Activated T-cell treated with anti-CD3 and anti-CD28 coated beads for 48 hours (primary cell): ENCODE data around the gene HOPX.
"Not testable (repeated sequence)": the region's sequence is repeated elsewhere in the genome, so short reads cannot be mapped to it uniquely, and the experiment has no call there.

ENCODE experiments used
- DNase-seq: peaks from one replicate; pipeline ENCODE4 v3.0.0-alpha.2; 2020; ENCODE audit warnings: low read depth

Gene HOPX

GRCh38 chr4:56654238-56654632 lies 26.9 kb downstream of the HOPX start:
- DNase-seq: no peak

DNA sequence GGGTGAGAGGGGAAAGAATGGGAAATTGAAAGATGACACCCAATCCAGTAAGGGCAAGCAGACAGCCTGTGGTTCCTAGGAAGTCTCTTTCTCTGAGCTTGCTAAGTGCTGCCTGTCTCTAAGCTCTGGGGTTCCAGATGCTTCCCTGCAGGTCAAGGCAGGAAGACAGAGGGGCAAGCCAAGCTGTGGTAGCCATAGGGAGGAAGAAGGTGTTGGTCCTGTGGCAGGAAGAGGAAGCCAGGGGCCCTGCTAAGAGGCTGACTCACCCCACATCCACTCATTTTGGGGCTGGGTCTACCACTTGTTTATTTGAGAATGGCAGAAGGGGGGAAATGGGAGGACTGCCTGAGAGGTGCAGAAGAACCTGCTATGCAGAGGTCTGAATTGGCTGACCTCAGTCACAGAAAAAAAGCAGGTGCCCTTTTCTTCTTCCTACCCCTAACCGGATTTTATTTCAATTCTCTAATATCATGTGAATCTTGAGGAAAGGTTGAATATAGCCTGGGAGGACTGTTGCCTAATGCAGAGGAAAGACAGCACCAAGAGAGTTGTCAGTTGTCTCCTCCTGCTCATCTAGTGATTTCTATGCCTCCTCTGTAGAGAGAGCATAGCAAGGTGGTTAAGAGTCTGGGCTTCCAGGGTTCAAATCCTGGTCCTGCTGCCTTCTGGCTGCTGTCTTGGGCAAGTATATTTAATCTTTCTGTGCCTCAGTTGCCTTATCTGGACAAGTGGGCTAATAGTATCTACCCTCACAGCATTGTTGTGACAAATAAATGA lies 27.4 kb downstream of the HOPX start:
- peak; percentile 28 for DNase-seq

DNA sequence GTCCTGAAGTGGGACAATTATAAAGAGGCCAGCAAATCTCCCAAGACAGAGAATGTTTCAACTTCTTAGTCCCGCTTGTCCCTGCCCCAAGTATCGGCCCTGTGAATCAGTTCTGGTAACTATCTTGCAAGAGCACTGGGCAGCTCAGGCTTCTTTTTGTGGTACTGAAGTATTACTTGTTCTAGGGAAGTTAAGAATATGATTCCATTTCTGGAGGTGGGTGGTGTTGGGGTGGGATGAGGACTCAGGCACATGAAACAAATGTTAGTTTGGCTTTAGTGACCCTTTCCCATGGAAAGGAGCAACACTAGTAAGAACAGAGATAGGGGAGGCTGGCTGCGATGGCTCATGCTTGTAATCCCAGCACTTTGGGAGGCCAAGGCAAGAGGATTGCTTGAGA lies 28.9 kb downstream of the HOPX start:
- no peak for DNase-seq

GRCh38 chr4:56651056-56651350 lies 30.1 kb downstream of the HOPX start:
- no peak for DNase-seq

- DNase-seq: no peak
Measured at GRCh38 chr4:56650262-56651055, 30.6 kb downstream of the HOPX start.

DNA sequence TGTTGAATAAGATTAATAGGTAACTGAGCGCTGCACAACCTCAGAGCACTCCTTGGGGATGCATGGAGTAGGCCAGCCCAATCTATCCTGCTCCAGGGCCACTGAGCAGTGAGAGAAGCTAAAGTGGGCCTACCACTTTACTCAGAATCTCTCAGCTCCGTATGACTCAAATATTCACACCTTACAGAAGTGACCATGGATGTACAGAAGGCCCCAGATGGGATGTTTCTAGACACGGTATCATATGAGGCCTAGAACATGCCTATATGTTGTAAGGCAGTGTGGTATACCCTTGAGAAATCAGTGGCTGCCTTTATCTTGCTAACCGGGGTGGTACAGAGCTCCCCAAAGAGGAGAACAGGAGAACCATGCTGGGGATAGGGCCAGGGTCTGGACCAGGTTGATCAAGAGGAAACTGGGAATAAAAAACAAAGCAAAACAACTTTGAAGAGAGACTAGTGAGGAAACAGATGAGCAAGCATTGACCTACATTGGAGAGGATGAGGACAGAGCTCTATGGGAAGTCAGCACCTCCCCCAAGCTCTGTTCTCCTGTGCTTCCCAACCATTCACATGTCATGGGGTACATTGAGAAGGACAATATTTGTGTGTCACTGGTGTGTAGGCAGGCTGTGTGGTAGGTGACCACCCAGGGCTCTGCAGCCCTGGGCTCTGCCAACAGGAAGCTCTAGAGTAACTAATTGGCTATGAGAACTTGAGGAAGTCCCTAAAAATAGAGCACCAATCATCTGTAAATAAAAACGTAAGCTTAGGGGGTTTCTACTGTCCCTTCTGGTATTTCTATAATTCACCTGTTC lies 31.4 kb downstream of the HOPX start:
- DNase-seq: no peak

GRCh38 chr4:56648824-56649151 lies 32.3 kb downstream of the HOPX start:
- DNase-seq: no peak

- DNase-seq: no peak
Measured at GRCh38 chr4:56648021-56648823, 32.9 kb downstream of the HOPX start.

- no peak for DNase-seq
Measured at GRCh38 chr4:56646341-56646740, 34.8 kb downstream of the HOPX start.

DNA sequence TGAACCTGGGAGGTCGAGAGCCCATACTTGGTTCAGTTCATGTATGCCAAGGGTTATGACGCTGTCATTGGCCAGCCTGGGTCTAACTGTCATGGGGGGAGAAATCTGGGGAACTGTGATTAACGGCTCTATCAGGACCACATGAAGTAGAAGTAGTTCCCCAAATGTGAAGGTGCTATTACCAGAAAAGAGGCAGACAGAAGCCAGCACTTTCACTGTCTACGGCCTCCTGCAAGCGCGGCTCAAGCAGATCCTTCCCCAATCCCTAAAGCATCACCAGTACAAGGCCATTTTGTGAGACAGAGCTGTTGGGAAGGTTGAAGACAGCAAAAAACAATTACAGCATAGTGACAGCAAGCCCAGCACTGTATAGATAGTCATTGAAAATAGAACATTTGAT lies 37.5 kb downstream of the HOPX start:
- DNase-seq: no peak

GRCh38 chr4:56641494-56642051 lies 39.5 kb downstream of the HOPX start:
- no peak for DNase-seq

- DNase-seq: no peak
Measured at GRCh38 chr4:56640621-56641493, 40.2 kb downstream of the HOPX start.

DNA sequence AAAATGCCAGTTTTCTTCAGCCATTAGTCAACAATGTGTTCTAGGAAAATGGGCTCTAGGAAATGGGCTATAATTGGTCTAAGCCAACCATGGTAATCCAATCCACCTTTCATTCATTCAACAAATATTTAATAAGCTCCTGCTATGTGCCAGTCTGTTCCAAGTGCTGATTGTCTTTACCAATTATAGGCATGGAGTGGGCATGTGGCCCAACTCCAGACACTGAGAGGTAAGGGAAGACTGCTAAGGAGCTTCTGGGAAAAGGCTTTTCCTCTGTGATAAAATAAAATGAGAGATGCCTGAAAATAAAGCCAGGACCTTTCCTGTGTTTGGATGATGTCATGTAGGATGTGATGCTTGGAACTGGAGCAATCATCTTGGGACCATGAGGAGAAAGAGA lies 43.3 kb downstream of the HOPX start:
- no peak for DNase-seq

DNA sequence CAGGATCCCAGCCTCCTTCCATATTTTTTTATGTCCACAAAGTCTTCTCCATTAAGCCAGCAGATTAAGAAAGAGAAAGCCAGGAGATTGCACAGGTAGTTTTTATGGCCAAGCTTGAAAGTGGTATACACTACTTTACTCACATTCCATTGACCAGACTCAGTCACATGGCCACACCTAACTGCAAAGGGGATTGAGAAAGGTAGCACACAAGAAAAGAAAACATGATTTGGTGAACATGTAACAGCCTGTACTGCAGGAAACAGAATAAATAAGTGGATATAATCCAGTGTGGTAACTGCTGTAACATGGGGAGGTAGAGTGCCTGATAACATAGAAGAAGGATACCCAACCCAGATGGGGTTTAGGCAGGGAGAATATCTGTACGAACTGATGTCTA lies 43.9 kb downstream of the HOPX start:
- DNase-seq: no peak

DNA sequence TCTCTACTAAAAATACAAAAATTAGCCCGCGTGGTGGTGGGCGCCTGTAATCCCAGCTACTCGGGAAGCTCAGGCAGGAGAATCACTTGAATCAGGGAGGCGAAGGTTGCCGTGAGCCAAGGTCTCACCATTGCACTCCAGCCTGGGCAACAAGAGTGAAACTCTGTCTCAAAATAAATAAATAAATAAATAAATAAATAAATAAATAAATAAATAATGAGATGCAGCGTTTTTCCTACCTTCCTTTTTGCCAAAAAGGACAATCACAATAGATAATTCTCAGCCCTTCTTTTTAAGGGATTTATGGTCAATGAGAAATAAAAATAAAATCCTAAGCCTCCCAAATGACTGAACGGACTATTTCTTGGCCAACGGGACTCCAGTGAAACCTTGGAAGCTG lies 46.1 kb downstream of the HOPX start:
- not testable (repeated sequence) for DNase-seq

DNA sequence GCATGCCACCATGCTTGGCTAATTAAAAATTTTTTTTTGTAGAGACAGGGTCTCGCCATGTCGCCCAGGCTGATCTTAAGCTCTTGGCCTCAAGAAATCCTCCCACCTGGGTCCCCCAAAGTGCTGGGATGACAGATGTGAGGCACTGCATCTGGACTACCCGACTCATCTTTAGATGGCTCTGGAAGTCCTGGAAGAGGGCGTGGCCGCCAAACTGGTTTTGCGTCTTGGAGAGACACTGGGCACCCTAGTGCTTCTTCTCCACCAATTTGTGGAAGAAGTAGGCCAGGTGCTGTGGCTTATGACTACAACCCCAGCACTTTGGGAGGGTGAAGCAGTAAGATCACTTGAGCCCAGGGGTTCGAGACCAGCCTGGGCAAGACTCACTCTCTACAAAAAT lies 47.6 kb downstream of the HOPX start:
- DNase-seq: no peak

DNA sequence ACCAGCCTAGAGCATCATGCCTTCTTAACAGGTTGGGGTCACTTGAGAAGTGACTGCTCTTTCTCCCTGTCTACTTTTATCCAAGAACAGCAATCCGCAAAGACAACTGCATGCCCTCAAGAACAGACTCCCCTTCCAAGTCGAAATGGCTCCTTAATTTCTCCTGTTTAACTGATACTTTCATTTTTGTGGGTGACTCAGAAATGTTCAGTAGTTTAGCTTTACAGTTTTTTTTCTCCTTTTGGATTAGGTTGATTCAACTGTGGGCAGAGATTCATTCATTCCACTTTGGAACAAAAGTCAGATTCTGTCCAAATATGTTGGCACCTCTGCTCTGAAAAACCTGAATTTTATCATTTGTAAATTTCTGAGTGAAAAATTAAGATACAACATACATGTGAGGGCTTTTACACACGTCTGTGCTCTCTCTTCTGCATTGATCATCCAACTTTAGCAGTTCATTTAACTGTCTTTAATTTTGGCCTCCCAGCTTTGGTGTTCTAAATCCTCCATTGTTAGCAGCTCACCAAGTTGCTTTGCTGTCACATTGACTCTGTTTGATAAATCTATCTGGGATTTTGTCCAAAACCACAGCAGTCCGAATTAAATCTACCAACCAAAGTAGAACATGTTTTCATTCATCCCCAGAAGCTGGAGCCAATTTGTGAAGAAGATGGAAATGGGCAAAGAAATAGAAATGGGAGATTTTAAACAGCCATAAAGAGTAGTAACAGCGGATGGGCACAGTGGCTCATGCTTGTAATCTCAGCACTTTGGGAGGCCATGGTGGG lies 50.0 kb downstream of the HOPX start:
- DNase-seq: no peak

DNA sequence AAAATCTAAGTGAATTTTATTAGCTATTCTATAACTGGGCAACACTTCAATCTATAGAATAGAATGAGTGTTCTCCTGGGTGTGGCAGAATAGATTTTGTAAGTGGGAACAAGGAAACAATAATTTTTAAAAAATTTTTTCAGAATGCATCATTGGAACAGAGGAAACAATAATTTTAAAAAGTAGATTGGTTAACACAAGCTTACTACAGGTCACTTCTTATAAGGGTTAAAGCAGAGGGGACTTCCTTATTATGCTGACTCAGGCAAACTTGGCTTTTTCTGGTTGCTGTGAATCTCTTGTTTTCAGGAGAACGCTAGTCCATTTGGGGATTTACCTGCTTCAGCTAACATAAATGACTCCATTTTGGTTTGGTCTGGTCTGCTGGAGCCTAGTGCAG lies 52.5 kb downstream of the HOPX start:
- DNase-seq: no peak

GRCh38 chr4:56627985-56628384 lies 53.1 kb downstream of the HOPX start:
- no peak for DNase-seq

DNA sequence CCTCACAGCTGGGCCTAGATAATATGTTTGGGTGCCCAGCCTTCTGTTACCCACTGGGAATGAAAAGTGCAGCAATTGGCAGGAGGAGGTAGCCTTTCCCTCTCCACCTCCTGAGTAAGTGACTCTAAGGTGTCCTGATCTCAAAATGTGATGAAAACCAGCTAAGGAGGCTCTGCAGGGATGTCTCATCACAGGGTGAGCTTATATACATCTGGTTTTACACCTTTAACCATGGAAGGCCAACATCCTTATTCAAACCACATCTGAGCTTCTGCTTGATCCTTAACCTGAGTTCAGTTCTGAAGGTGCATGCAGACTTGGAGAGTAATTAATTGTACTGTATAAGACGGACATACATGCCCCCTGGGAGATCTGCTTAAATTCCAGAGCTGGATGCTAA lies 53.7 kb downstream of the HOPX start:
- no peak for DNase-seq
